Measurements from ENCODE around the gene PCGF3.

PCGF3 gene

GRCh38 chr4:786074-786741, 80.6 kb downstream of the PCGF3 start:
- no peak for FAIRE-seq

DNA sequence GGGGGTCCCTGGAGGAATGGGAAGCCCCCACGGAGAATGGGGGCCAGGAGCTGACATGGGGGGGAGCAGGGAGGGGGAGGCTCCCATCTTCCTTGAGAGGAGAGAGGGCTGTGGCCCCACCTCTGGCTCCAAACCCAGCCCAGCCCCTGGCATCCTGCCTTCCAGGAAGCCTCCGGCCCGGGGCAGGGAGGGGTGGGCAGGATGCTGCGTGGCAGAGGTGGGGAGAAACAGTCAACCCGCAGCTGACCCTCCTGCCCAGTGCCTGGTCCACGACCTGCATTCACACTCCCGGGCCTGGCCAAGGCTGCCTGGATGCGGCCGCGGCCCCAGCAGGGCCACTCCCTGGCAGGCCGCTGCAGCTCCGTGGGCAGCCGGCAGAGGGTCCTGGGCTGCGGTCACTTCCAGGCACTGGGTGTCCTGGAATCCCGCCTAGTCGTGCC, 81.2 kb downstream of the PCGF3 start:
- no peak for FAIRE-seq

GRCh38 chr4:787561-787981, 81.9 kb downstream of the PCGF3 start:
- FAIRE-seq: no peak

DNA sequence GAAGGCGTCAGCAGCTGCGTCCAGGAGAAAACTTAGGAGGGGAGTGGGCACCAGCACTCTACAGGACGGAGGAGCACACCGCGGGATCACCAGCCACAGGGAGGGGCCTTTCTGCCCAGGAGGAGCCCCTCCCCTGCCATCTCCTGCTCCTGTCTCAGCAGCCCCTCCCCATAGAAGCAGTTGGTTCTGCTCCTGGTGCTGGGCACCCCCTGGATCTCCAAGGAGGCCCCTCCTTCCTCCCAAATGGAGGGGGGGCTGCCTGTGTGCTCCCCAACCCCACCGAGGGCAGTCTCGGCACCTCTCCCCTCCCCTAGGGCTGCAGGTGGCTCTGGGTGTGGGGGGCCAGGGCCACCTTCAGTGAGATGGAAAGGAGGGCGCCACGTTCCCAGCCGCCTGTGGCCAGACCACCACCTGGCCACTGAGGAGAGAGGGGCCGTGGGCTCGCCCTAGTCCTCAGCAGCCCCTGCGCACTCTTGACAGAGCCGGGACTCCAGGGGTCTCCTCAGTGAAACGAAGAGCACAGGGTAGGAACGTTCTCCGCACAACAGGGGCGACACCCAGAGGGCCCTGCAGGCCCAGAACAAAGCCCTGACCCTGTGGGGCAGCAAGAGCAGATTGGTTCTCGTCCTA, 82.5 kb downstream of the PCGF3 start:
- FAIRE-seq: no peak

GRCh38 chr4:788636-789297, 83.1 kb downstream of the PCGF3 start:
- no peak for FAIRE-seq

- FAIRE-seq: no peak
Observed at GRCh38 chr4:789571-790465, 84.2 kb downstream of the PCGF3 start.

GRCh38 chr4:790466-790820, 84.8 kb downstream of the PCGF3 start:
- FAIRE-seq: no peak

DNA sequence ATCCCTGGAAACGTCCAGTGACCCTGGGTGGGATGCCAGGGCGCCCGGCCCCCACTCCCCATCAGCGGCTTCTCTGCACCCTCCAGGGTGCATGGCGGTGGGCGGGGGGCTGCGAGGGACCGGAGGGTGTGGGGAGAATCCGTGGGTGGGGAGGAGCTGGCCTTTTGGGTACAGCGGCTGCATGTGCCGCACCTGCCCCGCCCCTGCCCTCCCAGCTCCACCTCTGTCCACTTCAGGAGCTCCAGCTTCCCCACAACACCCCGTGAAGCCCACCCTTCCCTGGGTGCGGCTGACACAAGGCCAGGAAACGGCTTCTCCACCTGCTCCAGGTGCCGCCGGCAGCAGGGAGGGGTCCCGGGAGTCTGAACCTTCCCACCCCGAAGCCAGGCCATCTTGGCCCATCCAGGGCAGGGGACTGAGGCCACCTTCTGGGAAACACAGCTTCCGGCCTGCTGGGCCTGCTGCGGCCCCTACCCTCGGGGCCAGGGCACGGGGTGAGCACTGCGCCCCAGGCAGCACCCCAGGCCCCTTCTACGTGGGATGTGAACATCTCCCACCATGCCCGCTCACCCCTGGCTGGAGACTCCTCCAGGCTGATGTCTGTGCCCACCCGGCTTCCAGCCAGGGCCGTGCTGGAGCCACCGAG, 85.7 kb downstream of the PCGF3 start:
- FAIRE-seq: no peak

DNA sequence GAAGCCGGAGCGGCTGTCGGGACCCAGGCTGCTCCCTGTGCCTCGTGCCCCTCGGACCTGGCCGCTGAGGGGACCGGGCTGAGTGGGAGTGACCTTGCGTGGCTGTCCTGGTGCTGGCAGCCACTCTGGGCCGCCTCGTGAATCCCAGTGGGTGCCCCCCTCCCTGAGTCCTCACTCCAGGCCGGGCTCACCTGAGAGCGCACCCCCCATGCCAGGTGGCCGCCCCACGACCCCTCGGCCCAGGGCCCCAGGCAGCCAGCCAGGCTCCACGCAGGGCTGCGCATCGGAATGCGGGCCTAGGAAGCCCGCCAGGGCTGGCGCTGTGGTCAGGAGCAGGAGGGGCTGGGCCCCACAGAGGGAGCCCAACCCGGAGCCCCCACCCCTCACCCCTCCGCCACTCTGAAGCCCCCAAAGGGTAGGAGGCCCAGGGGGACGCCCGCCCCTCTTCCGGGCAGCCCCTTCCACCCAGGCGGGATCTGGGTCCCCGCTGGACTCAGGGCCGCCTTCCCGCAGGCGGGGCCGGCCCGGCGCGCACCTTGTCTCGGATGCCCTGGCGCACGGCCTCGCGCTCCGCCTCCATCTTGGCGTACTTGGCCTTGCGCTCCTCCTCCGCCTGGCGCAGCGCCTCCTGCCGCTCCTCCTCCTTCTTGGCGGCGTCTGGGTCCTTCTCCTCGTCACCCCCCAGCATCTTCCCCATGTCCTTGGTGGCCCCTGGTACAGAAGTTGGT, 86.4 kb downstream of the PCGF3 start:
- no peak for FAIRE-seq

DNA sequence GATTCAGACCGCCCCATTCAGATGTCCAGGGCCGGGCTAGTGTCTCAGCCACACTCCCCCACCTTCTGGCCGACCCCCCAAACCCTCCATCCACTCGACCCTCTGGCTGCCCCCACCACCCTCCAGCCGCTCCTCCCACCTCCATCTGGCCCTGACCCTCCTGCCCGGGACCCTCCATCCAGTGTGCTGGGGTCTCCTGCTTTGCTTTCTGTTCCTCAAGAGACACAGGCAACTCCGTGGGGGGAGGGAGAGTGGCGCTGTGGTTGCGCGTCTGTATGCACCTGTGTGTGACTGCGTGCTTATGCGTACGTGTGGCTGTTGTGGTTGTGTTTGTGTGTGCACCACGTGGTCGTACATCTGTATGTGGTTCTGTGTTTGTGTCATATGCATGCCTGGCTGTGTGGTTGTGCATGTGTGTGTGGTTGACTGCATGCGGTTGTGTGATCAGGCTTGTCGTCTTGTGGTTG, 87.0 kb downstream of the PCGF3 start:
- FAIRE-seq: no peak

DNA sequence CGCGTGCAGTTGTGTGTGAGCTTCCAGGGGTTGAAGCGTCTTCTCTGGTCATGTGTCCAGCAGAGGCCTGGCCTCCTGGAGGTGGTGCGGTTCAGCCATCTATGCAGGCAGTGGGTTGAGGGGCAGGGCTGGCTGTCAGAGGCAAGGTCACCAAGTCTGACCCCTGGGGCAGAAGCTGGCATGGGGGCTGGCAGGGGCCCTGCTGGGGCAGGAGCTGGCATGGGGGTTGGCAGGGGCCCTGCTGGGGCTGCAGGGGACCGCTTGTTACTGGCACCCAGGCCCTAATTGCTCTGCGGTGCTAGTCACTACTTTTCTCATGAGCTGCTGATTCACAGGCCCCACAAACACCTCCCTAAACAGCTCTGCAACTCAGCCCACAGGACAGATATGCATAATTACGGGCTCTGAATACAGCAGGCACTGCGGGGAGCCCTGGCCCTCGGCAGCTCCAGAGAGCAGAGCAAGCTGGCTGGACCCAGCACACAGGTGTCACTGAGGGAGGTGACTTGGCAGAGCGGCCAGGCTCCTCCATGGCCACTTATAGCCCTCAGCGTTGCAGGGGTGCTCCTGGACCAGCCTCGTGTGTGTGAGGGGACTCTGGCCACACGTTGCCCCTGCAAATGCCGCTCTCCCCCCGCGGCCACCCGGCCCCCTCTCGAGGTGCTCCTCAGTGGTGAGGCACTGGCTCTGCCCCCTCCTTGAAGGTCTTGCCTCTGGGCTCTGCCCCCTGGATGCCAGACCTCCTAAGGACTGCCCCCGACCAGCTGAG, 87.6 kb downstream of the PCGF3 start:
- no peak for FAIRE-seq

DNA sequence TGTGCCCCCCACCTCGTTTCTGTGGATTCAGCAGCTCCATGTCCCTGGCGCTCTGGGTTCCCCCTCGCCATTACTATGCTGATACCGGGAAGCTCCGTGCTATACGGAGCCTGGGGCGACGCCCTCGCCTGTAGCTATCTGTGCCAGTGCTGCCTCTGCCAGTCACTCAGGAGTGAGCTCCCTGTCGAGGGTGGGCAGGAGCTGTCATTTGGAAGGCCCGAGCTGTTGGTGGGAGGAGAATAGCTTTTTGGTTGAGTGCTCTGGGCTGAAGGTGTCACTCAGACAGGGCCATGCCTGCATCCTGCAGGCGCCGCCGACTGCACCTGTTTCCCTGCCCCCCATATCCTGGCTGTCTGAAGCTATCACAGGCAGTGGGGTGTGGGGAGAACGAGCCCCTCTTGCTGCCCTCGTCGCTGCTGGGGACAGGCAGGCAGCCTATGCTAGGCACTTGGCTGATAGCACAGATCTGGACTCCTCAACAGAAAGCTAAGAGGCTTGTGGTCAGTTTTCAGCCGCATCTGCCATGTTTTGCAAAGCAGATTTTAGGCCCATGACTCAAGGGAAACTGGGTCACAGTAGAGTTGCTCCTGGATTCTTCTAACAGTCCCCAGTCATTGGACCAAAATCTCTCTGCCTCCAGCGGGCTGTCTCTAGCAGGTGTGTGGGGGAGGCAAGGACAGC, 88.4 kb downstream of the PCGF3 start:
- no peak for FAIRE-seq

- no peak for FAIRE-seq
Observed at GRCh38 chr4:794900-795725, 89.5 kb downstream of the PCGF3 start.

GRCh38 chr4:795726-796119, 90.1 kb downstream of the PCGF3 start:
- no peak for FAIRE-seq

DNA sequence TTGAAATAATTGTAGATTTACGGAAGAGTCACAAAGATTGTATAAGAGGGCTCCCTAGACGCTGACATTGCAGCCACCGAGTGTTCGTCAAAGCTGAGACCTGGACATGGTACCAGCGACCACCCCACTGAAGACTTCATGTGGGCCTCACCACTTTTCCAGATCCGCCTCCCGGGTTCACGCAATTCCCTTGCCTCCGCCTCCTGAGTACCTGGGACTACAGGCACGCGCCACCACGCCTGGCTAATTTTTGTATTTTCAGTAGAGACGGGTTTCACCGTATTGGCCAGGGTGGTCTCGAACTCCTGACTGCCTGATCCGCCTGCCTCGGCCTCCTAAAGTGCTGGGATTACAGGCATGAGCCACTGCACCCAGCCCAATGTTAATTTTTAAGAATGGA, 90.6 kb downstream of the PCGF3 start:
- FAIRE-seq: no peak

DNA sequence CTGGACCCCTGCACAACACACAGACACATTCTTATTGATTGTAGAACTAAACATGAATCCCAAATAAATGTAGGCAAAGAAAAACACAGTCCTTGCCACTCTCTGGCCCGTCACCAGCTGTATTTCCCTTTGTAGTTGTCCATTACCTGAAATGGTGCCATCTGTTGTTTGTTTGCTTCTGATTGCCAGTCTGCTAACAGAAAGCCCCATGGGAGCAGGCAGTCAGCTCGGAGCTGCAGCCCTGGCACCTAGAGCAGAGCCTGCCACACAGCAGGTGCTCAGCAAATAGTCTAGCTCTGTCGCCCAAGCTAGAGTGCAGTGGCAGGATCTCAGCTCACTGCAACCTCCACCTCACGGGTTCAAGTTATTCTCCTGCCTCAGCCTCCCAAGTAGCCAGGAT, 91.4 kb downstream of the PCGF3 start:
- no peak for FAIRE-seq

DNA sequence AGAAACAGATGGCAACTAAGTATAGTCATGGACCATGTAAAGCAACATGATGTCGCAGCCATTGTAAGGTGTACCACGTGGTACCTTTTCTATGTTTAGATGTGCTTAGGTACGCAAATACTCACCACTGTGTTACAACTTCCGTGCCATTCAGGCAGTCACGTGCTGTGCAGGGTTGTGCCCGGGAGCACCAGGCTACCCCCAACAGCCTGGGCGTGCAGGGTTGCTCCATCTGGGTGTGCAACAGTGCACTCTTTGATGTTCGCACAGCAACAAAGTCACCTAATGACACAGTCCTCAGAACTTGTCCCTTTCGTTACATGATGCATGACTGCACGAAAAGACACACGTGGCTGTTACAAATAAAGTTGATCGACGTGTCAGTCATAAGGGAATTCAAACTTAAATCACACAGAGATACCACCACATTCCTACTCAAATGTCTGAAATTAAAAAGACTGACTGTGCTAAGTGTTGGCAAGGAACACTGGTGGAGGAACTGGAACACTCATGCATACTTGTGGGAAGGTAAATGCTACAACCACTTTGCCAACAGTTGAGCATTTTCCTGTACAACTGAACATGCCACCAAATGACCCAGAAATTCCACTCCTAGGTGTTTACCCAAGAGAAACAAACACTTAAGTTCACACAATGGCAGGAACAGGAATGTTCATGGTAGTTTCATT, 95.9 kb downstream of the PCGF3 start:
- FAIRE-seq: no peak

GRCh38 chr4:803884-804283, 98.3 kb downstream of the PCGF3 start:
- no peak for FAIRE-seq

GRCh38 chr4:804804-805203, 99.2 kb downstream of the PCGF3 start:
- FAIRE-seq: no peak
